ENCODE results near the gene UGGT1.

UGGT1 gene

GRCh38 chr2:128108166-128108565 lies 17.2 kb downstream of the UGGT1 start:
- no peak for DNase-seq

GRCh38 chr2:128109243-128109642 lies 18.2 kb downstream of the UGGT1 start:
- no peak for DNase-seq

DNA sequence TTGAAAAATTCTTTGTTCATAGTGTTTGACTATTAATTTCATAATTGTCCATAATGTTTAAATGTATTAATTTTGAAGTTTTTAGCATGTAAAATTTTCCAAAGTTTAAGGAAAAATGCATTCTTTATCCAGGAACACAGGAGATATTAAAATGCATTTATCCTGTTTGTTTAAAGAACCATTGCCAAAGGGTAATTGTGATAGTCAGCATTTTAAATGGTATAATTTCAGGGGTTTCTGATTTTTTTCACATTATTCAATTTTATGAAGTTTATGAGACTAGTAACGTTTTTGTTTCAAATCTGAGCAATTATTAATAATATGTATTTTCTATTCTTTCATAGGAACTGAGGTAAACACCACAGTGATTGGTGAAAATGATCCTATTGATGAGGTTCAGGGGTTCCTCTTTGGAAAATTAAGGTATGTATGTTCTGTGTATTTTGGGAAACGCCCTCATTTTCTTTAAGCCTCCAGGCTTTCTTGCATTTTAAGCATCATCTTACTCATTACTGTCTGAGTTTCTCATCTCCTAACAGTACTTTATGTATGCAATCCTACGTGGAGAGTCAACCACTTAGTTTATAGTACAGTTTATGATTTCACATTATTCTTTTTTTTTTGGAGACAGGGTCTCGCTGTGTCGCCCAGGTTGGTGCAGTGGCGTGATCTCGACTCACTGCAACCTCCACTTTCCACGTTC lies 25.1 kb downstream of the UGGT1 start:
- DNase-seq: no peak

DNA sequence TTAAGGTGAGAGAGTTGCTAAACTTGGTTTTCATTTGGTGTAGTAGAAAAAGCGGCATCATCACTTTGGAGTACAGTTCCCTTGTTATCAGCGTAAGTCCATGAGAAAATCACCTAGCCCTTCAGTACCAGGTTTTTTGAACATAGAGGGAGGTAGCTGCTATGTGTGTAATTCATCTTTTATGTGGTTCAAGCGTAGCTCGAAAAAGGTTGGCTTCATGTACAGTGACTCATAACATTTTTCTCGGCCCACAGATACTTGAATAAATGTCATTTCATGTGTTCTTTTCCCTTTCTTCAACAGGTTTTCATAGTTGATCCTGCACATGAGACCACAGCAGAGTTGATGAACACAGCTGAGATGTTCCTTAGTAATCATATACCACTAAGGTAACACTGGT lies 43.6 kb downstream of the UGGT1 start:
- DNase-seq: no peak

GRCh38 chr2:128137094-128137616 lies 46.2 kb downstream of the UGGT1 start:
- no peak for DNase-seq

DNA sequence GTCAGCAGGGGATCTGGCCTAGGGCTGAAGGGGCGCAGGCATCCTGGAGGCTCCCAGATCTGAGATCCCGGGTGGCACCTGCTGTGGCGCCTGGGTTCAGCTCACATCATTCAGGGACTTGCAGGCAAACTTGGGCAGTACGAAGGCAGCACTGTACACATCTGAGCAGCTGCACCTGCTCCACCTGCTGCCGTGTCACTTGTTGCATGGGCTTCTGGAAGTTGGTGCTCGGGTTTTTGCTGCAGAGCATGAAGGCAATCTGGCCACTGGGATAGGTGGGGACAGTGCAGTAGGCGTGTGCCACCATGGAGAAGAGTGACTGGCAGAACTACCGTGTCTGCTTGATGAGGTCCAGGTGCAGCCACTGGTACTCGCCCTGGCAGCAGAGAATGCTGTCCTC lies 48.6 kb downstream of the UGGT1 start:
- no peak for DNase-seq

DNA sequence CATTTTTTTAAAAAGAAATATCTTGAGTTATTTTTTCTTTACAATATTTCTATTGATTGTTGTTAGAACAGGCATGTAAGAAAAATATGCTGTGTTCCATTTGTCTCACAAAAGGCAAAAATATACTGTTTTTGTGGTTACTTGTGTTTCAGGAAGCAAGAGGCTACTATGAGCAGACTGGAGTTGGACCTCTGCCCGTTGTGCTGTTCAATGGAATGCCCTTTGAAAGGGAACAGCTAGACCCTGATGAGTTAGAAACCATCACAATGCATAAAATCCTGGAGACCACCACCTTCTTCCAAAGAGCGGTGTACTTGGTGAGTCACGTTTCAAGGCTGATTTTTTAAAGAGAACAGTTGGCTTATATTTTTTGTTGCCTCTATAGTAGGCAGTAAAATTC lies 54.7 kb downstream of the UGGT1 start:
- no peak for DNase-seq

GRCh38 chr2:128153786-128154185 lies 62.8 kb downstream of the UGGT1 start:
- no peak for DNase-seq

GRCh38 chr2:128154225-128154624 lies 63.2 kb downstream of the UGGT1 start:
- no peak for DNase-seq

DNA sequence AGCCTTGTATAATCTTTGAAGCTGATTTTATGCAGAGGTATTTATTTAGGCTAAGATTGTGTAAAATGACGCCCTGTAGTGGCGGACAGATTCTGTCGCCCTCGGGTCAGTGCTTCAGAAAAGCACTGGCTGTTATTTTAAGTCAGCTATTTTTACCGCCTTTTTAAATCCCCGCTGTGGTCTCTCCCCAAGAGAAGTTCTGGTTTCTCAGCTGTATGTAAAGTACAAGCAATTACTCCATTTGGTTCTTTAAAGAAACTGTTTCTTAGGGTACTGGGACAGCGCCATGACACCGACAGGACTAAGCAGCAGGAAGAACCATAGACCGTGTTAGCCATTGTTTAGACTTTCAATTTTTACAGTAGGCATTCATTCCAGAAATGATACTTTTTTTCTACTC lies 65.0 kb downstream of the UGGT1 start:
- no peak for DNase-seq

GRCh38 chr2:128156812-128157211 lies 65.8 kb downstream of the UGGT1 start:
- DNase-seq: no peak

DNA sequence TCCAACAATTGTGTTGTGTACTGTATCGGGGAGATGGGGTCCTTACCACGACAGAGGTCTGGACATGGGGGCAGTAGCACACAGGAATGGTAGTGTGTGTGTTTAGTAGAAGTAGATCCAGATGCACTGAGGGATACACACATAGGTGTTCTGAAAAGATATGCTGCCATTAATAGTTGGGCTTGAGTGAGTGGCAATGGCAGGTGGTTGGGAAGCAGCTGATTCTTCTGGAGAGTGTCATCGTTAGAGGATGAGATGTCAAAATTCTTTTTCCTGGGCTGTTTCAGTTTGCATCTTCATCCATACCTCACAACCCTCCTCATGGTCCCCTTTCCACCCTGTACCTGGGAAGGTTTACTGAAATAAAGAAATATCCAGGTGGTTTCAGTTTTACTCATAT lies 66.6 kb downstream of the UGGT1 start:
- no peak for DNase-seq

GRCh38 chr2:128158176-128158575 lies 67.2 kb downstream of the UGGT1 start:
- no peak for DNase-seq

DNA sequence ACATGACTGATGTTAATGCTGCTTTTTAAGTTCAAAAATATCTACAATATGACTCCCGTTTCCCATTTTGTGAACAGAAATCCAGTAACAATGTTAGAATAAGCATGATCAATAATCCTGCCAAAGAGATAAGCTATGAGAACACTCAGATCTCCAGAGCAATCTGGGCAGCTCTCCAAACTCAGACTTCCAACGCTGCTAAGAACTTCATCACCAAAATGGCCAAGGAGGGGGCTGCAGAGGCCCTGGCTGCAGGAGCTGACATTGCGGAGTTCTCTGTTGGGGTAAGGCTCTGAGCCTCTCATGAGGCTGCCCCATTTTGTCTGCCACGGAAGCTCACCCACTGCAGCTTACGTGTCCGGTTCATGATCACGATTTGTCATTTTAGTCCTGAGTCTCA lies 68.4 kb downstream of the UGGT1 start:
- no peak for DNase-seq

DNA sequence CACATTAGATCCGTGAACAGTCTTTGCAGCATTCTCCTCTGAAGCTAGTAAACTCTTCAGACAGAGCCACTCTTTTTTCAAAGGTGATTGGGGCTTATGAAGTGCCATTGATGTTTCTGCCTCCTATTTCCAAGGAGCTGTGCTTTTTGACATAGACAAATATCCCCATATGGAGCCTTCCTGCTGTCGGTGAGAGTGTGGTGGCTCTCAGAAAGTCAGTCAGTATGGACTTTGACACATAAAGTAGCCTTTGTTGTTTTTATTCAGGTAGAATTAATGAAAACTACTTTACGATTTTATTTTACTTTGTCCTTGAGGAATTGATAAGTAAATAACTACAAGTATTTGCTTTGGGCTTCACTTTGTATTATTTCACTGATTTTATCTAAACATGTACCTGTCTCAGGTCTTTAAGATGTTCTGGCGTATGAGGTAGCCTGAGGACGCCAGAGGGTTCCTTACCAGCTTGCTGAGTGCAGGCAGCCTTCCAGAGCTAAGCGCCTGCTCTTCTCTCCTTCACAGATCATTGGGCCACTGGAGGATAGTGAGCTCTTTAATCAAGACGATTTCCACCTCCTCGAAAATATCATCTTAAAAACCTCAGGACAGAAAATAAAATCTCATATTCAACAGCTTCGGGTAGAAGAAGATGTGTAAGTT lies 69.7 kb downstream of the UGGT1 start:
- DNase-seq: no peak

DNA sequence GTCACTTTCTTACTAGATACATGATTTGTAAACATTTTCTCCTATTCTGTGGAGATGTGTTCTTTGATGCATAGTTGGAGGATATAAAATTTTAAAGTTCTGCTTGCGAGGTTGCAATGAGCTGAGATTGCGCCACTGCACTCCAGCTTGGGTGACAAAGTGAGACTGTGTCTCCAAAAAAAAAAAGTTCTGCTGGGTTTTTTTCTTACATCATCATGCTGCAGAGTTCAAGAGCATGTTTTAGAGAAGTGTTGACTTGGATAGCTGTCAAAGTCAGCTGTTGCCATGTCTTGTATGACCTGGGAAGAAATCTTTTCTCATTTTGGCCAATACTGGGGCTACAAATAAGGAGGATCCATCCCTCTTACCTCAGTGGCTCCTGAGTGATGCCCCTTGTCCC lies 71.3 kb downstream of the UGGT1 start:
- no peak for DNase-seq

- no peak for DNase-seq
These were observed 73.3 kb downstream of the UGGT1 start for GRCh38 chr2:128164311-128164710.

GRCh38 chr2:128166746-128167353 lies 75.8 kb downstream of the UGGT1 start:
- no peak for DNase-seq

GRCh38 chr2:128169094-128169493 lies 78.1 kb downstream of the UGGT1 start:
- DNase-seq: no peak

GRCh38 chr2:128169497-128169896 lies 78.5 kb downstream of the UGGT1 start:
- no peak for DNase-seq

- DNase-seq: no peak
These were observed 79.1 kb downstream of the UGGT1 start for GRCh38 chr2:128169933-128170709.

DNA sequence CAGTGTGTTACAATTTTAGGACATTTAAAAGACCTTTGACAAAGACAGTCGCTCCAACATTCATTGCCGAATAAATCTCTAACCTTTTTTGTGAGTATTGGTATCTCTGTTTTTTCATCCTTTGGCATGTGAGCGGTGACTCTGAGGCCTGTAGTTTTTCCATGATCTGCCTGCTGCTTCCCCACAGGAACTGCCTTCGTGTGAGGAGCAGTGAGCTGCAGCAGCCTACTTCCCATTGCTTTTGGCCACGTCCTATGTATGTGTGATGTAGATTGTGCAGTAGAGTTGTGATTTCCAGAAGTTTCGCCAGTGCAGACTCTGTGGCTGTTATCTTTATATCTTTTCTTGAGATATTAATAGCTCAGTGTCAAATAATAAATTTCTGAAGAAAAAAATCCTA lies 79.8 kb downstream of the UGGT1 start:
- no peak for DNase-seq

- no peak for DNase-seq
These were observed 81.2 kb downstream of the UGGT1 start for GRCh38 chr2:128172191-128172590.

Measured in CD4-positive, alpha-beta T cell treated with Interleukin-17A for 1 hour (primary cell).